Nephron progenitor cell (in vitro differentiated cells): ENCODE data around the gene DACH1.

Source experiments
- DNase-seq: peaks from one replicate; pipeline ENCODE4 v3.0.0; 2021
- H3K27ac Mint-ChIP-seq: 2 replicates; pipeline ENCODE4 v1.8.0; 2021; ENCODE audit warnings: mild to moderate bottlenecking, moderate library complexity, mixed read lengths
- H3K27me3 Mint-ChIP-seq: 2 replicates; pipeline ENCODE4 v1.8.0; 2021; ENCODE audit warnings: mild to moderate bottlenecking, low read depth, mixed read lengths; ENCODE audit not compliant: poor library complexity
- H3K36me3 Mint-ChIP-seq: 2 replicates; pipeline ENCODE4 v1.8.0; 2021; ENCODE audit warnings: low read depth, mixed read lengths
- H3K4me1 Mint-ChIP-seq: 2 replicates; pipeline ENCODE4 v1.8.0; 2021; ENCODE audit warnings: mixed read lengths
- H3K4me3 Mint-ChIP-seq: 2 replicates; pipeline ENCODE4 v1.8.0; 2021; ENCODE audit warnings: mild to moderate bottlenecking, moderate library complexity, mixed read lengths
- H3K9me3 Mint-ChIP-seq: 2 replicates; pipeline ENCODE4 v1.8.0; 2021; ENCODE audit warnings: mild to moderate bottlenecking, moderate library complexity, mixed read lengths
- CTCF ChIP-seq: fragments of 200-600 bp; sonication (generic); IDR thresholded peaks from 2 replicates; pipeline ENCODE4 v1.5.0; 2021; ENCODE audit warnings: antibody characterized with exemption

DACH1 gene

GRCh38 chr13:71605744-71606143 lies 261.3 kb downstream of the DACH1 start:
- no peak for DNase-seq
- Mint-ChIP-seq H3K36me3 (no peaks in the 10 kb centered on the region), H3K9me3 (no peaks in the 10 kb centered on the region), H3K4me1 (peaks cover 5% of the 10 kb centered on the region), H3K4me3 (no peak overlapping the region), H3K27ac (no peak overlapping the region), H3K27me3 (no peaks in the 10 kb centered on the region)
- no peak for TF ChIP-seq CTCF

GRCh38 chr13:71603255-71603654 lies 263.7 kb downstream of the DACH1 start:
- Mint-ChIP-seq H3K27me3 (no peaks in the 10 kb centered on the region), H3K4me3 (no peak overlapping the region), H3K4me1 (peaks cover 5% of the 10 kb centered on the region), H3K36me3 (peaks cover 5% of the 10 kb centered on the region), H3K27ac (no peak overlapping the region), H3K9me3 (no peaks in the 10 kb centered on the region)
- no peak for DNase-seq
- no peak for TF ChIP-seq CTCF

- Mint-ChIP-seq H3K4me3 (no peak overlapping the region), H3K27me3 (no peaks in the 10 kb centered on the region), H3K27ac (no peak overlapping the region), H3K4me1 (peaks cover 5% of the 10 kb centered on the region), H3K9me3 (no peaks in the 10 kb centered on the region), H3K36me3 (peaks cover 10% of the 10 kb centered on the region)
- no peak for DNase-seq
- TF ChIP-seq CTCF = no peak
Measured at GRCh38 chr13:71602344-71602743, 264.7 kb downstream of the DACH1 start.

GRCh38 chr13:71597150-71597549 lies 269.9 kb downstream of the DACH1 start:
- Mint-ChIP-seq H3K27me3 (no peaks in the 10 kb centered on the region), H3K4me3 (no peak overlapping the region), H3K27ac (no peak overlapping the region), H3K4me1 (no peaks in the 10 kb centered on the region), H3K36me3 (peaks cover 15% of the 10 kb centered on the region), H3K9me3 (no peaks in the 10 kb centered on the region)
- no peak for TF ChIP-seq CTCF
- no peak for DNase-seq

- no peak overlapping the region for H3K27ac Mint-ChIP-seq
- H3K4me3 Mint-ChIP-seq = no peak overlapping the region
- H3K27me3 Mint-ChIP-seq = no peaks in the 10 kb centered on the region
- DNase-seq = no peak
- peaks cover 2% of the 10 kb centered on the region for H3K4me1 Mint-ChIP-seq
- H3K36me3 Mint-ChIP-seq = peaks cover 15% of the 10 kb centered on the region
- no peaks in the 10 kb centered on the region for H3K9me3 Mint-ChIP-seq
- TF ChIP-seq CTCF = no peak
Measured at GRCh38 chr13:71596116-71596515, 270.9 kb downstream of the DACH1 start.

- H3K9me3 Mint-ChIP-seq = no peaks in the 10 kb centered on the region
- H3K27ac Mint-ChIP-seq = no peak overlapping the region
- no peak overlapping the region for H3K4me3 Mint-ChIP-seq
- no peaks in the 10 kb centered on the region for H3K27me3 Mint-ChIP-seq
- peaks cover 9% of the 10 kb centered on the region for H3K36me3 Mint-ChIP-seq
- no peak for TF ChIP-seq CTCF
- no peak for DNase-seq
- peaks cover 7% of the 10 kb centered on the region for H3K4me1 Mint-ChIP-seq
Measured at GRCh38 chr13:71593566-71593965, 273.4 kb downstream of the DACH1 start.
